ENCODE measurements around the gene ENTPD6. TPM values are rescaled to one million over a fixed set of nuclear protein-coding genes. Genes with fewer than 3 reads are reported as not detected.

Gene ENTPD6
- total RNA-seq, 1 experiment from 2014 or later: 80.4 TPM

- DNase-seq: no peak
- Histone ChIP-seq H3K27me3 (ENCODE audit: insufficient read depth, low read depth) (no peaks in the 10 kb centered on the region), H3K36me3 (ENCODE audit: low read depth) (0 out of 2 replicates have a peak, but pooled peaks cover 15% of the 10 kb centered on the region), H3K4me1 (replicated peaks; ENCODE audit: insufficient read depth) (no peaks in the 10 kb centered on the region), H3K79me2 (ENCODE audit: low read depth) (peaks cover 42% of the 10 kb centered on the region), H3K9me2 (ENCODE audit: insufficient read depth) (no peaks in the 10 kb centered on the region), H3K27ac (no peak overlapping the region), H4K20me1 (ENCODE audit: insufficient read depth) (no peaks in the 10 kb centered on the region; the same call in 1 of the 2 replicates), H3K4me3 (no peak overlapping the region), H3K4me2 (no peak overlapping the region), H3K9me3 (ENCODE audit: insufficient read depth, low read depth) (no peaks in the 10 kb centered on the region), H2AFZ (no peak overlapping the region), H3F3A (ENCODE audit: insufficient read depth, low read depth) (no peaks in the 10 kb centered on the region)
- TF ChIP-seq EZH2 (IDR thresholded peaks at IDR 0.05; ENCODE audit: low read depth): no peak
- TF ChIP-seq, protein P1, sequence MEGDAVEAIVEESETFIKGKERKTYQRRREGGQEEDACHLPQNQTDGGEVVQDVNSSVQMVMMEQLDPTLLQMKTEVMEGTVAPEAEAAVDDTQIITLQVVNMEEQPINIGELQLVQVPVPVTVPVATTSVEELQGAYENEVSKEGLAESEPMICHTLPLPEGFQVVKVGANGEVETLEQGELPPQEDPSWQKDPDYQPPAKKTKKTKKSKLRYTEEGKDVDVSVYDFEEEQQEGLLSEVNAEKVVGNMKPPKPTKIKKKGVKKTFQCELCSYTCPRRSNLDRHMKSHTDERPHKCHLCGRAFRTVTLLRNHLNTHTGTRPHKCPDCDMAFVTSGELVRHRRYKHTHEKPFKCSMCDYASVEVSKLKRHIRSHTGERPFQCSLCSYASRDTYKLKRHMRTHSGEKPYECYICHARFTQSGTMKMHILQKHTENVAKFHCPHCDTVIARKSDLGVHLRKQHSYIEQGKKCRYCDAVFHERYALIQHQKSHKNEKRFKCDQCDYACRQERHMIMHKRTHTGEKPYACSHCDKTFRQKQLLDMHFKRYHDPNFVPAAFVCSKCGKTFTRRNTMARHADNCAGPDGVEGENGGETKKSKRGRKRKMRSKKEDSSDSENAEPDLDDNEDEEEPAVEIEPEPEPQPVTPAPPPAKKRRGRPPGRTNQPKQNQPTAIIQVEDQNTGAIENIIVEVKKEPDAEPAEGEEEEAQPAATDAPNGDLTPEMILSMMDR (conservative IDR thresholded peaks at IDR 0.05): no peak
- CTCF ChIA-PET: no interaction called here
- intact Hi-C loops (cut with micrococcal nuclease; ENCODE audit: unreplicated experiment): no loop called here
- no TSS peak for BruUV-seq (replicated peaks)
- POLR2A ChIA-PET (ENCODE audit: unreplicated experiment): no interaction called here
These were observed 11.0 kb downstream of the ENTPD6 start for GRCh38 chr20:25206548-25206947.

DNA sequence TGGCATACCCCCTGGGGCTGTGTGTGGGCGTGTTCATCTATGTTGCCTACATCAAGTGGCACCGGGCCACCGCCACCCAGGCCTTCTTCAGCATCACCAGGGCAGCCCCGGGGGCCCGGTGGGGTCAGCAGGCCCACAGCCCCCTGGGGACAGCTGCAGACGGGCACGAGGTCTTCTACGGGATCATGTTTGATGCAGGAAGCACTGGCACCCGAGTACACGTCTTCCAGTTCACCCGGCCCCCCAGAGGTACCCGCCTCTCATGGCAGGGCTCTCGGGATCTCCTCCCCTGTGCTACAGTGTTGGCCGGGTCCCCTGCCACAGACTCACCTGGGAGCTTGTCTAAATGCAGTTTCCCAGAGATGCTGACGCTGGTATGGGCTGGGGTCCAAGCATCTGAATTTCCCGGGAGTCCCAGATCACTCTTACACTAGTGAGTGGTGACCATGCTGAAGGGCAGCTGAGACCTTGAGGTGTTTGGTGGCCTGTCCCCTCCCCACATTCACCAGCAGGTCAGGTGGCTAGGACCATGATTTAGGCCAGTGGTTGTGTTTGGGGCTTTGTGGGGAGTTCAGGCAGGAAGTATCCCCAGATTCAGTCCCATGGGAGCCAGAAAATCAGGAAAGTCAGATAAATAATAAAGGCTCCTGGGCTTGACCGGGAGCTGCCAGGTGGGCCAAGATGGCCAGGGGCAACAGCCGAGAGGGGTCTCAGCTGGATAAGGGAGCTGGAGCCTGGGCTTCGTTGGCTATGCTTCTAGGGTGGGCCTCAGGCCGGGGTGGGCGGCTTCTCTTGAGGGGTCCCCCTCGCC is 11.8 kb downstream of the ENTPD6 start:
- no peak overlapping the region for H3K4me2 ChIP-seq
- H3K4me3 ChIP-seq: no peak overlapping the region
- no peak for DNase-seq
- H2AFZ ChIP-seq: no peak overlapping the region
- no peaks in the 10 kb centered on the region for H3K4me1 ChIP-seq (replicated peaks; ENCODE audit: insufficient read depth)
- BruUV-seq (replicated peaks): no TSS peak
- POLR2A ChIA-PET (ENCODE audit: unreplicated experiment): no interaction called here
- no peaks in the 10 kb centered on the region; the same call in 1 of the 2 replicates for H4K20me1 ChIP-seq (ENCODE audit: insufficient read depth)
- no peak overlapping the region for H3K27ac ChIP-seq
- CTCF ChIA-PET: no interaction called here
- H3K9me3 ChIP-seq (ENCODE audit: insufficient read depth, low read depth): no peaks in the 10 kb centered on the region
- H3F3A ChIP-seq (ENCODE audit: insufficient read depth, low read depth): no peaks in the 10 kb centered on the region
- peaks cover 35% of the 10 kb centered on the region for H3K79me2 ChIP-seq (ENCODE audit: low read depth)
- no peaks in the 10 kb centered on the region for H3K9me2 ChIP-seq (ENCODE audit: insufficient read depth)
- intact Hi-C loops (cut with micrococcal nuclease; ENCODE audit: unreplicated experiment): no loop called here
- no peaks in the 10 kb centered on the region for H3K27me3 ChIP-seq (ENCODE audit: insufficient read depth, low read depth)
- 0 out of 2 replicates have a peak, but pooled peaks cover 9% of the 10 kb centered on the region for H3K36me3 ChIP-seq (ENCODE audit: low read depth)
- TF ChIP-seq, protein P1 (conservative IDR thresholded peaks at IDR 0.05): no peak
- TF ChIP-seq EZH2 (IDR thresholded peaks at IDR 0.05; ENCODE audit: low read depth): no peak

- H3K9me3 ChIP-seq (ENCODE audit: insufficient read depth, low read depth): no peaks in the 10 kb centered on the region
- ChIA-PET POLR2A (ENCODE audit: unreplicated experiment) (no interaction called here), CTCF (no interaction called here)
- no peaks in the 10 kb centered on the region for H3K9me2 ChIP-seq (ENCODE audit: insufficient read depth)
- H3K4me3 ChIP-seq: no peak overlapping the region
- H3K27ac ChIP-seq: no peak overlapping the region
- no peak overlapping the region for H3K4me2 ChIP-seq
- no peaks in the 10 kb centered on the region for H3K4me1 ChIP-seq (replicated peaks; ENCODE audit: insufficient read depth)
- peaks cover 29% of the 10 kb centered on the region for H3K79me2 ChIP-seq (ENCODE audit: low read depth)
- no TSS peak for BruUV-seq (replicated peaks)
- H2AFZ ChIP-seq: no peak overlapping the region
- intact Hi-C loops (cut with micrococcal nuclease; ENCODE audit: unreplicated experiment): no loop called here
- H4K20me1 ChIP-seq (ENCODE audit: insufficient read depth): no peaks in the 10 kb centered on the region; the same call in 1 of the 2 replicates
- H3K27me3 ChIP-seq (ENCODE audit: insufficient read depth, low read depth): no peaks in the 10 kb centered on the region
- H3F3A ChIP-seq (ENCODE audit: insufficient read depth, low read depth): no peaks in the 10 kb centered on the region
- no peak for DNase-seq
- 0 out of 2 replicates have a peak, but pooled peaks cover 9% of the 10 kb centered on the region for H3K36me3 ChIP-seq (ENCODE audit: low read depth)
- no peak for TF ChIP-seq EZH2 (IDR thresholded peaks at IDR 0.05; ENCODE audit: low read depth)
- TF ChIP-seq, protein P1 (conservative IDR thresholded peaks at IDR 0.05): no peak
These were observed 12.5 kb downstream of the ENTPD6 start for GRCh38 chr20:25207960-25208534.

All from PC-9 (cell line).